K562 (cell line): Measurements from ENCODE around the gene AKAP3. TPM values are rescaled to one million over a fixed set of nuclear protein-coding genes. Genes with fewer than 3 reads are reported as not detected.

Source experiments
- ATAC-seq: fragments of 200-7000 bp; cut with Tn5 transposase; 3 replicates; pipeline ENCODE4 v1.9.1; 2020; ENCODE audit warnings: moderate library complexity
- BruUV-seq: library from RNA; stranded (reverse); fragments of 400-500 nt; replicated peaks from 2 replicates; lab custom pipeline; 2021; lab: Mats Ljungman, UMichigan
- CTCF ChIA-PET: fragments of 300-600 bp; formaldehyde crosslinking; extraction: SDS; loops from one replicate; lab custom pipeline; 2021; ENCODE audit warnings: low intra/inter-chr PET ratio; lab: Yijun Ruan, JAX
- POLR2A ChIA-PET: fragments of 300-600, 350-650 bp; sonication (Branson Sonifier 250); formaldehyde crosslinking; extraction: SDS; loops from one replicate; lab custom pipeline; 2021; ENCODE audit warnings: antibody characterized with exemption, inconsistent platforms; lab: Yijun Ruan, JAX
- DNase-seq, 4 experiments: peaks; one replicate each; pipeline versions ENCODE4 v3.0.0 to v3.0.0-alpha.2; 2011 to 2018; ENCODE audit warnings: low spot score in 3 of 4, mixed read lengths in 3 of 4; ENCODE audit errors: extremely low read depth in 1 of 4
- FAIRE-seq: peaks from 2 replicates; lab custom pipeline; 2011; peaks lifted over from hg19 to GRCh38; lab: Jason Lieb, UNC
- H2AFZ ChIP-seq: 2 replicates; pipeline ENCODE4 v1.6.0; 2011; ENCODE audit warnings: low read depth, low read length, control low read depth, inconsistent platforms
- H3K27ac ChIP-seq: fragments of 200-600 bp; 3 replicates; pipeline ENCODE4 v1.8.0; 2011; ENCODE audit warnings: low read depth, mild to moderate bottlenecking, control low read depth, inconsistent platforms, low read length, moderate library complexity, mixed read lengths; ENCODE audit errors: extremely low read depth
- H3K27me3 ChIP-seq, 2 experiments: fragments of 300-600 bp in 1 of 2; 2 replicates in 1 of 2; 3 replicates in 1 of 2; pipeline versions ENCODE4 v1.6.0 to v1.8.0; 2011; ENCODE audit warnings: inconsistent platforms in 2 of 2, low read length in 2 of 2, mild to moderate bottlenecking in 1 of 2, mixed read lengths in 1 of 2, moderate library complexity in 1 of 2; ENCODE audit not compliant: control insufficient read depth in 2 of 2, insufficient read depth in 2 of 2
- H3K36me3 ChIP-seq: fragments of 300-600 bp; 3 replicates; pipeline ENCODE4 v1.8.0; 2011; ENCODE audit warnings: mild to moderate bottlenecking, low read length, inconsistent platforms; ENCODE audit not compliant: control insufficient read depth, insufficient read depth
- H3K4me1 ChIP-seq, 2 experiments: fragments of 200-600 bp in 1 of 2; replicated peaks in 1 of 2; 2 replicates in 1 of 2; 3 replicates in 1 of 2; pipeline versions ENCODE4 v1.5.1 to v1.8.0; 2011; ENCODE audit warnings: inconsistent platforms in 2 of 2, low read length in 2 of 2, mild to moderate bottlenecking in 1 of 2, mixed read lengths in 1 of 2, moderate library complexity in 1 of 2; ENCODE audit not compliant: control insufficient read depth in 2 of 2, insufficient read depth in 2 of 2
- H3K4me2 ChIP-seq: 2 replicates; pipeline ENCODE4 v1.6.1; 2011; ENCODE audit warnings: low read length, control low read depth, inconsistent platforms, mixed read lengths; ENCODE audit not compliant: insufficient read depth
- H3K4me3 ChIP-seq: fragments of 200-600 bp; sonication (generic), shearing (Covaris generic); 2 replicates; pipeline ENCODE4 v1.5.1; 2016; ENCODE audit warnings: control low read depth, inconsistent platforms
- H3K79me2 ChIP-seq: fragments of 200-600 bp; 3 replicates; pipeline ENCODE4 v1.8.0; 2011; ENCODE audit warnings: low read length, inconsistent platforms; ENCODE audit not compliant: control insufficient read depth, insufficient read depth
- H3K9ac ChIP-seq, 2 experiments: 2 replicates each; pipeline versions ENCODE4 v1.6.0 to v1.6.1; 2011; ENCODE audit warnings: low read depth in 2 of 2, low read length in 2 of 2, control low read depth in 1 of 2, inconsistent platforms in 1 of 2, mild to moderate bottlenecking in 1 of 2, mixed read lengths in 1 of 2; ENCODE audit not compliant: insufficient read depth in 1 of 2
- H3K9me1 ChIP-seq: one replicate; pipeline ENCODE4 v1.6.0; 2011; ENCODE audit warnings: inconsistent platforms, mild to moderate bottlenecking, low read length, moderate library complexity; ENCODE audit not compliant: control insufficient read depth, insufficient read depth
- H3K9me3 ChIP-seq: replicated peaks from 2 replicates; pipeline ENCODE4 v1.5.1; 2011; ENCODE audit warnings: low read depth, low read length, inconsistent platforms; ENCODE audit not compliant: control insufficient read depth, insufficient read depth
- H4K20me1 ChIP-seq: replicated peaks from 2 replicates; pipeline ENCODE4 v1.6.1; 2011; ENCODE audit warnings: low read length, inconsistent platforms, mixed read lengths; ENCODE audit not compliant: control insufficient read depth, insufficient read depth
- EWSR1 ChIP-seq: fragments of 450-650 bp; IDR thresholded peaks from 2 replicates; pipeline ENCODE4 v1.6.1; 2018; ENCODE audit warnings: borderline replicate concordance, mild to moderate bottlenecking, low read depth, moderate library complexity; ENCODE audit not compliant: partially characterized antibody
- FOXJ2 ChIP-seq: fragments of 200-800 bp; sonication (Bioruptor generic); IDR thresholded peaks from 2 replicates; pipeline ENCODE4 v1.6.1; 2016; ENCODE audit warnings: missing genetic modification characterization, missing compliant biosample characterization
- FOXK1 ChIP-seq: sonication (generic); formaldehyde crosslinking; IDR thresholded peaks from 2 replicates; pipeline ENCODE4 v1.8.0; 2022; ENCODE audit warnings: missing genetic modification reagents, mild to moderate bottlenecking, borderline replicate concordance
- GTF2A2 ChIP-seq: IDR thresholded peaks from 2 replicates; pipeline ENCODE4 v1.6.1; 2016; ENCODE audit warnings: mild to moderate bottlenecking, missing genetic modification characterization, missing compliant biosample characterization
- GTF3C2 ChIP-seq: IDR thresholded peaks from 3 replicates; pipeline ENCODE4 v1.6.1; 2011; ENCODE audit warnings: borderline replicate concordance, mild to moderate bottlenecking, moderate library complexity; ENCODE audit not compliant: insufficient read length; ENCODE audit errors: extremely low read depth
- MTA3 ChIP-seq: fragments of 450-650 bp; formaldehyde crosslinking; IDR thresholded peaks from 2 replicates; pipeline ENCODE4 v1.6.1; 2017; ENCODE audit warnings: mild to moderate bottlenecking, borderline replicate concordance
- POU5F1 ChIP-seq: fragments of 150-350 bp; IDR thresholded peaks from 2 replicates; pipeline ENCODE4 v1.6.1; 2014; ENCODE audit warnings: borderline replicate concordance, low read length, low read depth, mild to moderate bottlenecking; ENCODE audit not compliant: partially characterized antibody
- SMARCA4 ChIP-seq: fragments of 450-650 bp; IDR thresholded peaks from 2 replicates; pipeline ENCODE4 v1.6.1; 2016
- THAP7 ChIP-seq: fragments of 250-450 bp; sonication (Bioruptor Pico); IDR thresholded peaks from 2 replicates; pipeline ENCODE4 v1.5.0; 2021
- TRIM28 ChIP-seq: fragments of 450-650 bp; IDR thresholded peaks from 2 replicates; pipeline ENCODE4 v1.6.1; 2017
- ZNF239 ChIP-seq: fragments of 250-450 bp; sonication (Bioruptor Pico); IDR thresholded peaks from 2 replicates; pipeline ENCODE4 v1.4.0; 2020; ENCODE audit warnings: mild to moderate bottlenecking
- ZNF274 ChIP-seq: IDR thresholded peaks from 2 replicates; pipeline ENCODE4 v1.6.1; 2011; ENCODE audit warnings: low read depth, mild to moderate bottlenecking, low read length, moderate library complexity, borderline replicate concordance
- ZNF717 ChIP-seq: fragments of 250-450 bp; sonication (Bioruptor Pico); IDR thresholded peaks from 2 replicates; pipeline ENCODE4 v1.5.0; 2021
- WGBS: fragments of 100-300 bp; shearing (Covaris generic); methylation state at CpG from one replicate; pipeline ENCODE4 v1.1.6; 2016; ENCODE audit warnings: low coverage, mixed read lengths; ENCODE audit not compliant: insufficient coverage; ENCODE audit errors: missing lambda C conversion rate; 5-methylcytosine and 5-hydroxymethylcytosine counted together
- in situ Hi-C: fragments of 300-500 bp; cut with MboI; formaldehyde crosslinking; loops from 4 replicates; pipeline ENCODE4 v1.15.0; 2018; ENCODE audit warnings: inconsistent platforms, mixed read lengths
- intact Hi-C: fragments of 100-400 bp; cut with micrococcal nuclease; formaldehyde crosslinking; loops from 2 replicates; pipeline ENCODE4 v1.14.2; 2022
- polyA plus RNA-seq, 8 experiments: library from polyadenylated mRNA; depleted of rRNA in 4 of 8; stranded (reverse) in 5 of 8; unstranded in 3 of 8; fragments of >200 nt; fragmentation: Nextera tagmentation in 2 of 8; fragmentation: Illumina TruSeq in 1 of 8; extraction: Ambion mirVana in 2 of 8; extraction: Trizol in 1 of 8; gene quantifications; 2 replicates each; pipeline versions ENCODE4 v1.2.1 to v1.2.3, GENCODE V29; 2011 to 2014; ENCODE audit warnings: inconsistent platforms in 1 of 8, missing spikeins in 1 of 8
- total RNA-seq, 7 experiments: library from RNA; depleted of rRNA in 6 of 7; stranded (reverse); fragments of >200 nt in 6 of 7; fragmentation: Illumina TruSeq in 2 of 7; extraction: Trizol in 2 of 7; gene quantifications; 2 replicates each; pipeline versions ENCODE4 v1.2.1 to v1.2.3, GENCODE V29; 2011 to 2021; ENCODE audit warnings: low replicate concordance in 1 of 7
- TF ChIP-seq, protein P1 (sequence below): fragments of 200-800 bp; sonication (Bioruptor generic); IDR thresholded peaks from 2 replicates; pipeline ENCODE4 v1.6.1; 2017; ENCODE audit warnings: missing genetic modification characterization, missing compliant biosample characterization
- TF ChIP-seq, protein P2 (sequence below): fragments of 250-450 bp; sonication (Bioruptor Pico); IDR thresholded peaks from 2 replicates; pipeline ENCODE4 v1.4.0; 2020; ENCODE audit warnings: mild to moderate bottlenecking, moderate library complexity, borderline replicate concordance

Gene AKAP3
- total and polyA plus RNA-seq, 9 of the 15 experiments (the other 6 are each of a cell fraction or from before 2014, with no cell fraction given) = 0.17 to 2.8 (median 0.43) TPM

- TF ChIP-seq THAP7 (no peak), ZNF717 (CRISPR knock-in tag) (no peak), GTF3C2 (no peak), GTF2A2 (no peak), TRIM28 (no peak), FOXJ2 (tag) (no peak)
These were observed 57.6 kb downstream of the AKAP3 start (continued) for GRCh38 chr12:4591180-4591687.

DNA sequence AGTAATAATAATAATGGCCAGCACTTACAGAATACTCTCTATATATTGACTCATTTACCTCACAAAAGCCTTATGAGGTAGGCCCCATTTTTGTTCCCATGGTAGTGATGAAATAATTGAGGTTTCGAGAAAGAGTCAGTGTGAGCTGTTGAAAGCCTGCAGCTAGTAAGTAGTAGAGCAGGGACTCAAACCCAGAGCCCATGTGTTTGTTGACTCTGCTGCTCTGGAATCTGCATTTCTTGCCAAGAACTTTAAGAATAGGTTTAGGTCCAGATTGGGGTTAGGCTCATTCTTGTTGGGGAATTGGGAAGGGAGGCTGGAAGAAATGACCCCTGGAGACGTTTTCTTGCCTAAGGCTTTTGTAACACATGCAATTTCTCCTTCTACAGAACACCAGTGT is 58.9 kb downstream of the AKAP3 start:
- no peaks in the 10 kb centered on the region for H4K20me1 ChIP-seq
- in situ Hi-C loops (no loop called here), intact Hi-C loops (no loop called here)
- no TSS peak for BruUV-seq
- no peak overlapping the region for H2AFZ ChIP-seq
- FAIRE-seq (no peak), ATAC-seq (no peak), DNase-seq (no peak)
- no peaks in the 10 kb centered on the region for H3K9me3 ChIP-seq
- no peak overlapping the region for H3K4me2 ChIP-seq
- H3K9me1 ChIP-seq = no peaks in the 10 kb centered on the region
- POLR2A ChIA-PET = no interaction called here
- no peak overlapping the region for H3K4me3 ChIP-seq
- peaks cover 3 to 22% of the 10 kb centered on the region in 2 experiments; a peak in 3 of 5 replicates for H3K27me3 ChIP-seq
- no peaks in the 10 kb centered on the region for H3K36me3 ChIP-seq
- 7% methylated on average over 2 of the region's 2 CpGs for WGBS
- no peak overlapping the region for H3K27ac ChIP-seq
- H3K4me1 ChIP-seq = no peaks in the 10 kb centered on the region
- CTCF ChIA-PET = no interaction called here
- no peaks in the 10 kb centered on the region for H3K79me2 ChIP-seq
- no peak overlapping the region for H3K9ac ChIP-seq
- no peak for TF ChIP-seq EWSR1
- no peak for TF ChIP-seq SMARCA4
- no peak for TF ChIP-seq MTA3
- no peak for TF ChIP-seq POU5F1
- TF ChIP-seq, protein P1, sequence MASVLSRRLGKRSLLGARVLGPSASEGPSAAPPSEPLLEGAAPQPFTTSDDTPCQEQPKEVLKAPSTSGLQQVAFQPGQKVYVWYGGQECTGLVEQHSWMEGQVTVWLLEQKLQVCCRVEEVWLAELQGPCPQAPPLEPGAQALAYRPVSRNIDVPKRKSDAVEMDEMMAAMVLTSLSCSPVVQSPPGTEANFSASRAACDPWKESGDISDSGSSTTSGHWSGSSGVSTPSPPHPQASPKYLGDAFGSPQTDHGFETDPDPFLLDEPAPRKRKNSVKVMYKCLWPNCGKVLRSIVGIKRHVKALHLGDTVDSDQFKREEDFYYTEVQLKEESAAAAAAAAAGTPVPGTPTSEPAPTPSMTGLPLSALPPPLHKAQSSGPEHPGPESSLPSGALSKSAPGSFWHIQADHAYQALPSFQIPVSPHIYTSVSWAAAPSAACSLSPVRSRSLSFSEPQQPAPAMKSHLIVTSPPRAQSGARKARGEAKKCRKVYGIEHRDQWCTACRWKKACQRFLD (CRISPR knock-in tag) = no peak
- TF ChIP-seq ZNF274 = no peak
- TF ChIP-seq ZNF239 (CRISPR knock-in tag) = no peak
- TF ChIP-seq, protein P2, sequence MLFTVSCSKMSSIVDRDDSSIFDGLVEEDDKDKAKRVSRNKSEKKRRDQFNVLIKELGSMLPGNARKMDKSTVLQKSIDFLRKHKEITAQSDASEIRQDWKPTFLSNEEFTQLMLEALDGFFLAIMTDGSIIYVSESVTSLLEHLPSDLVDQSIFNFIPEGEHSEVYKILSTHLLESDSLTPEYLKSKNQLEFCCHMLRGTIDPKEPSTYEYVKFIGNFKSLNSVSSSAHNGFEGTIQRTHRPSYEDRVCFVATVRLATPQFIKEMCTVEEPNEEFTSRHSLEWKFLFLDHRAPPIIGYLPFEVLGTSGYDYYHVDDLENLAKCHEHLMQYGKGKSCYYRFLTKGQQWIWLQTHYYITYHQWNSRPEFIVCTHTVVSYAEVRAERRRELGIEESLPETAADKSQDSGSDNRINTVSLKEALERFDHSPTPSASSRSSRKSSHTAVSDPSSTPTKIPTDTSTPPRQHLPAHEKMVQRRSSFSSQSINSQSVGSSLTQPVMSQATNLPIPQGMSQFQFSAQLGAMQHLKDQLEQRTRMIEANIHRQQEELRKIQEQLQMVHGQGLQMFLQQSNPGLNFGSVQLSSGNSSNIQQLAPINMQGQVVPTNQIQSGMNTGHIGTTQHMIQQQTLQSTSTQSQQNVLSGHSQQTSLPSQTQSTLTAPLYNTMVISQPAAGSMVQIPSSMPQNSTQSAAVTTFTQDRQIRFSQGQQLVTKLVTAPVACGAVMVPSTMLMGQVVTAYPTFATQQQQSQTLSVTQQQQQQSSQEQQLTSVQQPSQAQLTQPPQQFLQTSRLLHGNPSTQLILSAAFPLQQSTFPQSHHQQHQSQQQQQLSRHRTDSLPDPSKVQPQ (CRISPR knock-in tag) = no peak
- no peak for TF ChIP-seq FOXK1
